ENCODE measurements around the gene GLO1.

GLO1 gene

GRCh38 chr6:38658418-38659167 lies 44.4 kb downstream of the GLO1 start:
- no peak for DNase-seq

- no peak for DNase-seq
Measured at GRCh38 chr6:38656896-38657295, 46.0 kb downstream of the GLO1 start.

- DNase-seq, result no peak
Measured at GRCh38 chr6:38654263-38654662, 48.7 kb downstream of the GLO1 start.

GRCh38 chr6:38651121-38651784 lies 51.7 kb downstream of the GLO1 start:
- DNase-seq, result no peak

- no peak for DNase-seq
Measured at GRCh38 chr6:38650207-38650752, 52.7 kb downstream of the GLO1 start.

GRCh38 chr6:38649744-38650143 lies 53.2 kb downstream of the GLO1 start:
- DNase-seq, result no peak

- DNase-seq, result no peak
Measured at GRCh38 chr6:38648629-38649028, 54.3 kb downstream of the GLO1 start.

- peak; percentile 23 for DNase-seq
Measured at GRCh38 chr6:38646166-38646878, 56.6 kb downstream of the GLO1 start.

GRCh38 chr6:38644951-38645350 lies 58.0 kb downstream of the GLO1 start:
- DNase-seq, result no peak

- no peak for DNase-seq
Measured at GRCh38 chr6:38640216-38640909, 62.6 kb downstream of the GLO1 start.

GRCh38 chr6:38639498-38640215 lies 63.3 kb downstream of the GLO1 start, which contains the start of gene BTBD9:
Gene BTBD9 (minus strand): TSS chr6:38639929.
- peak; percentile 83 for DNase-seq

- peak; percentile 44 for DNase-seq
Measured at GRCh38 chr6:38638941-38639497, 63.9 kb downstream of the GLO1 start.

GRCh38 chr6:38637756-38638155 lies 65.2 kb downstream of the GLO1 start:
- DNase-seq, result no peak

GRCh38 chr6:38636027-38636426 lies 66.9 kb downstream of the GLO1 start:
- no peak for DNase-seq

- DNase-seq, result no peak
Measured at GRCh38 chr6:38634518-38634917, 68.4 kb downstream of the GLO1 start.

GRCh38 chr6:38632490-38632889 lies 70.5 kb downstream of the GLO1 start:
- no peak for DNase-seq

GRCh38 chr6:38631186-38631783 lies 71.7 kb downstream of the GLO1 start:
- no peak for DNase-seq
